ENCODE data around the gene RPL29. TPM values are rescaled to one million over a fixed set of nuclear protein-coding genes. Genes with fewer than 3 reads are reported as not detected.

RPL29 gene
- total RNA-seq, 1 experiment from 2014 or later = 696 TPM

- H3K27ac ChIP-seq (ENCODE audit: low read length) = no peak overlapping the region
- BruUV-seq (replicated peaks) = no TSS peak
- no peak for DNase-seq (ENCODE audit: low read depth, low spot score)
- ChIA-PET POLR2A (no interaction called here), CTCF (no interaction called here)
- TF ChIP-seq SIN3A (IDR thresholded peaks at IDR 0.05; ENCODE audit: borderline replicate concordance, insufficient read depth, low read depth, low read length) = no peak
- TF ChIP-seq REST (IDR thresholded peaks at IDR 0.05; ENCODE audit: insufficient read depth in 1 of 2, low read depth in 2 of 2, low read length in 1 of 2) = no peak
- no peak for TF ChIP-seq CTCF (IDR thresholded peaks at IDR 0.05)
- no peak for TF ChIP-seq POLR2AphosphoS5 (IDR thresholded peaks at IDR 0.05; ENCODE audit: low read depth, low read length)
- no peak for TF ChIP-seq TCF7L2 (IDR thresholded peaks at IDR 0.05; ENCODE audit: low read depth, low read length)
- H3K27me3 ChIP-seq (ENCODE audit: control insufficient read depth, insufficient read depth, low read length) = no peaks in the 10 kb centered on the region
- intact Hi-C loops (cut with micrococcal nuclease; ENCODE audit: unreplicated experiment) = no loop called here
- no peaks in the 10 kb centered on the region; the same call in 1 of the 2 replicates for H3K4me1 ChIP-seq (ENCODE audit: control insufficient read depth, insufficient read depth, low read length)
- in situ Hi-C loops (cut with HindIII; ENCODE audit: low pct_unique_long_range_greater_than_20kb, low sequenced_read_pairs) = no loop called here
- H3K4me3 ChIP-seq (ENCODE audit: low read depth in 2 of 2, low read length in 2 of 2) = no peak overlapping the region
- no peaks in the 10 kb centered on the region for H3K9me3 ChIP-seq (ENCODE audit: control insufficient read depth, insufficient read depth, low read depth, low read length)
- ATAC-seq = no peak
- H3K36me3 ChIP-seq (ENCODE audit: control insufficient read depth, insufficient read depth, low read length) = no peaks in the 10 kb centered on the region
These were observed 47.6 kb downstream of the RPL29 start for GRCh38 chr3:51948016-51948580.

GRCh38 chr3:51947215-51947900, 48.3 kb downstream of the RPL29 start:
- BruUV-seq (replicated peaks) = no TSS peak
- Histone ChIP-seq H3K4me1 (ENCODE audit: control insufficient read depth, insufficient read depth, low read length) (peaks cover 7% of the 10 kb centered on the region; the same call in 1 of the 2 replicates), H3K4me3 (ENCODE audit: low read depth in 2 of 2, low read length in 2 of 2) (no peak overlapping the region), H3K9me3 (ENCODE audit: control insufficient read depth, insufficient read depth, low read depth, low read length) (no peaks in the 10 kb centered on the region), H3K27me3 (ENCODE audit: control insufficient read depth, insufficient read depth, low read length) (no peaks in the 10 kb centered on the region), H3K27ac (ENCODE audit: low read length) (no peak overlapping the region), H3K36me3 (ENCODE audit: control insufficient read depth, insufficient read depth, low read length) (no peaks in the 10 kb centered on the region; the same call in 1 of the 2 replicates)
- intact Hi-C loops (cut with micrococcal nuclease; ENCODE audit: unreplicated experiment) = no loop called here
- ATAC-seq (no peak), DNase-seq (ENCODE audit: low read depth, low spot score) (no peak)
- in situ Hi-C loops (cut with HindIII; ENCODE audit: low pct_unique_long_range_greater_than_20kb, low sequenced_read_pairs) = no loop called here
- POLR2A ChIA-PET = no interaction called here
- CTCF ChIA-PET = no interaction called here
- TF ChIP-seq CTCF (IDR thresholded peaks at IDR 0.05) = no peak
- TF ChIP-seq REST (IDR thresholded peaks at IDR 0.05; ENCODE audit: insufficient read depth in 1 of 2, low read depth in 2 of 2, low read length in 1 of 2) = no peak
- TF ChIP-seq POLR2AphosphoS5 (IDR thresholded peaks at IDR 0.05; ENCODE audit: low read depth, low read length) = no peak

Data from Panc1 (cell line).